HPDE6-E6E7 (cell line): Measurements from ENCODE around the gene TNNC2.

Experiments
- DNase-seq: peaks from one replicate; pipeline ENCODE4 v3.0.0; 2011; ENCODE audit warnings: missing footprints; ENCODE audit errors: extremely low spot score

TNNC2 gene

DNA sequence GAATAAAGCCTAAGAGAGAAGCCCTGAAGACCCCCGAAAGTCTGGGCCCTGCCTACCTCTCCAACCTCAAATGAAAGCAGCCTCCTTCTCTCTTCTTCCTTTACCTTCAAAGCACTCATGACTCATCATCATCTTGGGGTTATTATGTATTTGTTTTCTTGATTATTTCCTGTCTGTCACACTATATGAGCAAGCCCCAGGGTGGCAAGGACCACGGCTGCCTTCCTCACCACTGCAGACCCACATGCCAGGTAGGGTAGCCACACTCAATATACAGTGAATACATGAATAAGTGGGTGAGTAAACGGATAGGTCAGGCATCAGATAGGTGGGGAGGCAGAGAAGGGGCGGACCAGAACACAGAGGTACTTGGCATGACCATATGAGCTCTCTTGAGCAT lies 44.2 kb downstream of the TNNC2 start:
- peak; percentile 49 for DNase-seq

DNA sequence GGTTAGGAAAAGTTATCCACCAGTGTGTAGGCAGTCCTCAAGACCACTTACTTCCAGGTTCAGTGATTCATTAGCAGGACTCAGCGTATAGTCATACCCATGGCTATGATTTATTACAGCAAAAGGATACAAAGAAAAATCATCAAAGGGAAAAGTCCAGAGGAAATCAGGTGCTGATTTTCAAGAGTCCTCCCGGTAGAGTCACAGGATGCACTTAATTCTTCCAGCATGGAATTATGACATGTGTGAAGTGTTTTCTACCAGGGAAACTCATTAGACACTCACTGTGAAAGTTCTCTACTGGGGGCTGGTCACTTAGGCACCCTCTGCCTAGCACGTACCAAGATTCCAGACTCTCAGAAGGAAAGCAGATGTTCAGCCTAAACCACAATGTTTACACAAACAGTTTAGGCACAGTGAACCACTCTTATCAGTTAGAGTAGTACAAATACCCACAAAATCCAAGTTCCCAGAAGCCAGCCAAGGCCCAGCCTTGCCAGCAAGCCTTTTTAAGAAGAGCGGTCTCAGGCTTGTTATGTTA lies 45.7 kb downstream of the TNNC2 start:
- peak; percentile 89 for DNase-seq

DNA sequence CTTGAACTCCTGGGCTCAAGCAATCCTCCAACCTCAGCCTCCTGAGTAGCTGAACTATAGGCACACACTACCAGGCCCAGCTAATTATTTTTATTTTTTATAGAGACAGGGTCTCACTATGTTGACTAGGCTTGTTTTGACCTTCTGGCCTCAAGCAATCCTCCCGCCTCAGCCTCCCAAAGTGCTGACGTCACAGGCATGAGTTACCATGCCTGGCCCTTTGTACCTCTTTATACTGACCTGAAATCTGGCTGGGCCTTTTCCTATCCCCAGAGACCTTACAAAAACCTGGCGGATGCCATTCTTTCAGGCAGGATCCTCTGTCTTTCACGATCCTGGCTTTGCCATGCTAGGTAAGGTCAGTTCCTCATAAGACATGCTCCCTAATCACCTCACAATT lies 47.0 kb downstream of the TNNC2 start:
- DNase-seq: no peak

DNA sequence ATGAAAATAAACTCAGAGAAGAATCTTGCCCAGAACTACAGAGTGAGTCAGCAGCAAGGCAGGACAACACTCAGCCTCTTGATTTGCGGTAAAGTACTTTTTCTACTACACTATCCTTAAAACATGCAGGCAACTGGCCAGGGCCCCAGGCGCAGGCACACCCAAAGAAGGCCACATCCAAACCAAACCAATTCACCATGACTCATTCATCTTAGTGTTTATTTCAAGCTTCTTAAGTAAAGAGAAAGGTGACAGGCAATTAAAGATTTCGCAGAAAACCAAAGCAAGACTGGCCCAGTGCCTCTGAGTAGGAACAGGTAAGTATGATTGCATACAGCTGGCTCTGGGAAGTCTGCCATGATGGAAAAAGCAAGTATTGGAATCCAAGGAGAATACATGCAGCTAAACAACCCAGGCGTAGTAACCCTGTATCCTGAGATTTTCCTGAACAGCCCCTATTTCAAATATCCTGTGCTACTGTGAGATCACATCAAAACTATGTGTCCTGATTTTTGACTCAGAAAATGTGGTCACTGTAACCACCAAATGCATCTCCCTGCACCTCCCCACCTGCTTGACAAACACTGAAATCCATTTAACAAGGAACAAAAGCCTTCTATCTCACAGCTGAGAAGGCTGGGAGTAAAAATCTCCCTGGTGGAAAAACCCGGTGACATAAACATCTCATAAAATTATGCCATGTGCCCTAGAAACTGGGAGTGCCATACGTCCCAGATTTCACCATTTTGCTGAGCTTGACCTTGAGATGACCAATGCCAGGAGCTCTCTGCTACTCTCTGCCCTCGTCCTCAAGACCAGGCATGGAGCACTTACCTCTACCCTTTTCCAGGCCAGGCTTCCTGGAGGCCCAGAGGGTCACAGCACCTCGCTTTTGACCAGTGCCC lies 47.8 kb downstream of the TNNC2 start:
- peak; percentile 99 for DNase-seq

DNA sequence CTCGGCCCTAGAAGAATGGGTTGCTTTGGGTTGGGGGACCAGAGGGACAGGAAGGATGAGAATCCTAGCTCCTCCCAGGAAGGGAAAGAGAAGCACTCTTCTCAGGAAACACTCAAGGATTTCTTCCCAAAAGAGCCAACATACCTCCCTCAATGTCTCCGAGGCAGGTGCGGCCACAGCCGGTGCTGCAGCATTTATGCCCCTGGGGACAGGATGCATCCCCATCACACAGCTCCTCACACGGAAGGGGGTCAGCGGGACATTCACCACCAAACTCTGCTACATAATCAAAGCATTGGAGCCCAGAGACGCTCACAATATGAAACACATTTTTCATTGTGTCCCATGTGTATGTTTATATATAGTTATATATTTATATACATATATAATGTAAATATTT lies 50.2 kb downstream of the TNNC2 start:
- no peak for DNase-seq

DNA sequence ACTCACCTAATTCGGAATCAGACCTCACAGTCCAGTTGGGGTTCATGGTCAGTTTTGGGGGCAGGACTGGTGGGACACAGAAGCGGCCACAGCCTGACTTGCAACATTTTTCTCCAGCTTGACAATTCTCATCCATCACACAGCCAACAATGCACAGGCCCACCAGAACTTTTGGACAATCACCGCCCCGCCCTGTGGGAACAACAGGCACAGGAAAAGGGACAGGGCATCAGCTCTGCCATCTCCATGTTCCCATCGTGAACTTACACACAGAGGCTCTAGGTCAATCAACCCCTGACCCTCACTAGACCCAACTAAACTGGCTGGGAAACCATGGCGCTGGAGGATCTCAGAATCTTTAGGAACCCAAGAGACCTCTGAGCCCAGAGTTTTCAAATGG lies 51.7 kb downstream of the TNNC2 start:
- no peak for DNase-seq

DNA sequence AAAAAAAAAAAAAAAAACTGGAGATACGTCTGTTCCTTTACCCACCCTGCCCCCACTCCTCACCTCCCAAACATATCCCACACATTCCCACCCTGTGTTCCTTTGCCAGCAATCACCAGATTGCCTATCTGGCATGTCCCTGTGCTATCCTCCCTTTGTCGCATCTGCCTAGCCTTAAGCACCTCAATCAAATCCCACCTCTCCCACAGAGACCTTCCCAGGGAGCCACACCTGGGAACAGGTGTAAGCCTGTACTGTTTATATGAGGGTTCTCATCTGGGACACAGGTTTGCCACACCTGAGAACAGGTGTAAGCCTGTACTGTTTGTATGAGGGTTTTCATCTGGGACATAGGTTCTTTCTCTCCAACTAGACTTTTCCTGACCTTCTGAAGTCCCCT lies 52.2 kb downstream of the TNNC2 start:
- DNase-seq: no peak
